Measurements from ENCODE around the gene GSDMA. TPM values are rescaled to one million over a fixed set of nuclear protein-coding genes. Genes with fewer than 3 reads are reported as not detected.
A peak's percentile ranks its signal among the peaks of the same experiment; 100 is the strongest.

Gene GSDMA
- total RNA-seq, 2 experiments from 2014 or later, result 0.26 TPM; not detected in 1

DNA sequence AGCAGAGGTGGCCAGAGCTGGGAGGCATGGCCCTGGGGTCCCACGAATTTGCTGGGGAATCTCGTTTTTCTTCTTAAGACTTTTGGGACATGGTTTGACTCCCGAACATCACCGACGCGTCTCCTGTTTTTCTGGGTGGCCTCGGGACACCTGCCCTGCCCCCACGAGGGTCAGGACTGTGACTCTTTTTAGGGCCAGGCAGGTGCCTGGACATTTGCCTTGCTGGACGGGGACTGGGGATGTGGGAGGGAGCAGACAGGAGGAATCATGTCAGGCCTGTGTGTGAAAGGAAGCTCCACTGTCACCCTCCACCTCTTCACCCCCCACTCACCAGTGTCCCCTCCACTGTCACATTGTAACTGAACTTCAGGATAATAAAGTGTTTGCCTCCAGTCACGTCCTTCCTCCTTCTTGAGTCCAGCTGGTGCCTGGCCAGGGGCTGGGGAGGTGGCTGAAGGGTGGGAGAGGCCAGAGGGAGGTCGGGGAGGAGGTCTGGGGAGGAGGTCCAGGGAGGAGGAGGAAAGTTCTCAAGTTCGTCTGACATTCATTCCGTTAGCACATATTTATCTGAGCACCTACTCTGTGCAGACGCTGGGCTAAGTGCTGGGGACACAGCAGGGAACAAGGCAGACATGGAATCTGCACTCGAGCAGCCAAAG is 54.7 kb downstream of the GSDMA start:
- Mint-ChIP-seq H3K27ac (no peak overlapping the region), H3K36me3 (peaks cover 3% of the 10 kb centered on the region), H3K9me3 (no peaks in the 10 kb centered on the region), H3K27me3 (peaks cover 5% of the 10 kb centered on the region), H3K4me1 (peaks cover 8% of the 10 kb centered on the region), H3K4me3 (no peak overlapping the region)
- POLR2A ChIA-PET, result no interaction called here
- ATAC-seq (ENCODE audit: low read depth) (no peak), DNase-seq (no peak)

DNA sequence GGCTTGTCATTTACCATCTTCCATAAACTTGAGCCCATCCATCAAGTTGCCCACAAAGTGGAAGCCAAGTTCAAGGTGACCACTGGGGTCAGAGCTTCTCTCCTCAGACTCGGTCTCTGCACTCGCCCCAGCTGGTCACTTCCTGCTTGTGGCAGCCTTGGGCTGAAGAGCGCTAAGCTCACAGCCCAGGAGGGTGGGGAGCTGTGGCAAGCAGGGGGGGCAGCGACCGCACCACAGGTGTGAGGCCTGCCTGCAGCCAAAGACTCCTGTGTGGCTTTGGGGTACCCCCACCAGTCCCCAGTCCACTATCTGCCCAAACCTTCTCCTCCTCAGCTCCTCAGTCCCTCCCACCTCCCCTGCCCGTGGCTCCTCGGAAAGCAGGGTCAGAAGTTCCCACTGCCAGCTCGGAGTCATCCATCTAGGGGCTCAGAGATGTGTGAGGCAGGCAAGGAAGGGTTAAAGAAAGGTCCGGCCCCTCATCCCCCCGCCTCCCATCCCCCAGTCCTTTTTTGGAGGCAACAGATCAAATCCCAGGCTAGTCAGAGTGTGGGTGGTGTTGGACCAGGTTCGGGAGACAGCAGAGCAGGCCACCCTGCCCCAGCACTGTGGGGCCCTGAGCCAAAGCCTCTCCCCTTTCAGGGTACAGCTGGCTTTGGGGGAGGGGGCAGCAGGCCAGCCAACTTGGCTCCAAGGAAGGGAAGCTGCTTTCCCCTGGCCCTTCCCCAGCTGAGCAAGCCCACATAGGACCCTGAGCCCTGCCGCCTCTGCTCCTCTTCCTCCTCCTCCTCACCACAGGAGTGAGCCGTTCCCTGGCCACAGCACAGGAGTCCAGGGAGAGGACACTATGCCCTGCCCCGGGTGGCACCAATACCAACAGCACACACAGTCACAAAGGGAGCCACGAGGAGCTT is 55.7 kb downstream of the GSDMA start:
- DNase-seq (no peak), ATAC-seq (ENCODE audit: low read depth) (no peak)
- peaks cover 3% of the 10 kb centered on the region for H3K36me3 Mint-ChIP-seq
- H3K9me3 Mint-ChIP-seq, result no peaks in the 10 kb centered on the region
- H3K4me3 Mint-ChIP-seq, result no peak overlapping the region
- POLR2A ChIA-PET, result no interaction called here
- peaks cover 5% of the 10 kb centered on the region for H3K27me3 Mint-ChIP-seq
- H3K27ac Mint-ChIP-seq, result no peak overlapping the region
- H3K4me1 Mint-ChIP-seq, result peaks cover 6% of the 10 kb centered on the region

DNA sequence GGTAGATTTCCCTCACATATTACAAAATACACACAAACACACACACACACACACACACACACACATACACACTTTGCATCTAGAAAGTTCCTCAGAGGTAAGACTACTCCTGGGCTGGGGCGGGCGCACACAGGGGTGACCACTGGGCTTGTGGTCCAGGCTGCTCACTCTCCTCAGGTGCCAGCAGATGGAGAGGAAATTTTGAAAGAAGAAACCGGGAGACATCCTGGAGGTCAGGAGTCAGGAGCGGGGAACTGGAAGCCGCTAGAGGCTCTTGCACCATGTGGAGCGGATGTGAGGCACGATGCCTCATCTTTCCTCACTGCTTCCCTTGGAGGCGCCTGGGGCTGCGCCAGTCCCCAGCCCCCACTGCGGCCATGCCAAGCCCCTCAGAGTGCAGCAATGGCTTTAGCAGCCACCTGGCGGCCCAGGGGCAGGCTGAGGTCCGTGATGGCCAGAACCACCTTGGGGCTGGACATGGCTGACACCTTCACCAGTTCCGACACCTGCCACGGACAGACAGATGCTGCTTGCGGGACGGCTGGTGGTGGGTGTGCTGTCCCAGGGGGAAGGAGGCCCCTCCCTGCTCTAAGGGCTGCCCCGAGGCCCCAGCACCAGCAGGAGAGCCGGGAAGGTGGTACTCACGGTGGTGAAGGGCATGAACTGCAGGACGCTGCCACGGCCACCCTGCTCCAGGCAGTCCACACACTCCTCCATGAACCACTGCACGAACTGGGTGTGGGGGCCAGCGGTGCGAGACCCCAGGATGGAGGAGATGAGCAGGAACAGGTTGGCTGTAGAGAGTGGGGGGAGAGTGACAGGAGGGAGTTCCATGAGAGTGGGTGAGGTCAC is 56.6 kb downstream of the GSDMA start:
- Mint-ChIP-seq H3K4me1 (no peaks in the 10 kb centered on the region), H3K27ac (no peak overlapping the region), H3K9me3 (no peaks in the 10 kb centered on the region), H3K27me3 (no peaks in the 10 kb centered on the region), H3K36me3 (peaks cover 3% of the 10 kb centered on the region), H3K4me3 (no peak overlapping the region)
- POLR2A ChIA-PET, result no interaction called here
- ATAC-seq (ENCODE audit: low read depth) (no peak), DNase-seq (no peak)

DNA sequence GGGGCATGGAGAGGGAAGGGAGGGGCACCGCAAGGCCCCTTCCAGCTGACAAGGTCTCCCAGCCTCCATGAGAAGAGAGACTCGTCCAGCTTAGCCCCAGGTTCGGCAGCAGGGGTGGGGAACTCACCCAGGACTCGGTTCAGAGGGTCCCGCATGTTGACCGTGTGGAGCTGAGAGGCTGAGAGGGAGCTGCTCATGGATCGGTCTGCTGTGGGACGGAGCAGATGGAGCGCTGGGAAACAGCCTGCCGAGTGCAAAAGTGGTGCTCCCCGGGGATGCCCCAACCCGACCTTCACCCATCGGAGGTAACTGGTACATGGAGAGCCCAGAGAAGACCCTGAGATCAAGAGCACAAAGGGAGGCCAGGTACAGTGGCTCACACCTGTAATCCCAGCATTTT is 57.3 kb downstream of the GSDMA start:
- Mint-ChIP-seq H3K27me3 (no peaks in the 10 kb centered on the region), H3K36me3 (peaks cover 6% of the 10 kb centered on the region), H3K4me1 (peaks cover under 1% of the 10 kb centered on the region), H3K27ac (no peak overlapping the region), H3K9me3 (no peaks in the 10 kb centered on the region), H3K4me3 (no peak overlapping the region)
- POLR2A ChIA-PET, result no interaction called here
- ATAC-seq (ENCODE audit: low read depth) (no peak), DNase-seq (no peak)

DNA sequence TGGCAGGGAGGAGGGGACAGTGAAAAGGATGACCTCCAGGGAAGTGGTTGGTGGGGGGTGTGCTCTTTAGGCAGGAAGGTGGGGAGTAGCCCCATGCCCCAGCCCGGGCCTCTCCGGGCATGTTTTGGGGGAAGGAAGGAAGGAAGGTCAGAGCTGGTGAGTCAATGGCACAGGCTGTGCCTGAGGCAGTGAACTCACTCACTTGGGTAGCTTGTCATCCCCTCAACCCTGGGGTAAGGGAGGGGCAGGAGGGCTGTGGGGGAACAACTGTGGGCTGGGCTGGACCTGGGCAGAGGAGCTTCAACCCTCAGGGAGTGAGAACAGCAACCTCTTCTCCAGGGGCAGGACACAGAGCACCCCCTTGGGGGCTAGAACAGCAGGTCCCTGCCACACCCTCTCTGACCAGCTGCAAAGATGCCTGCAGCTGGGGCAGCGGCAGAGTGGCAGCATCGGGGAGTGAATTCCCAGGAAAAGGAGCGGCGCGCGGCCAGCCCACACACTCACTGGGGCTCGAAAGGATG is 58.7 kb downstream of the GSDMA start:
- no peak for DNase-seq
- POLR2A ChIA-PET, result interaction anchor here (0.6 to 0.9 kb wide), 2 partner anchors 41 to 266 kb away, joined by 3 to 5 read pairs; partner anchors contain the start of gene PSMD3

DNA sequence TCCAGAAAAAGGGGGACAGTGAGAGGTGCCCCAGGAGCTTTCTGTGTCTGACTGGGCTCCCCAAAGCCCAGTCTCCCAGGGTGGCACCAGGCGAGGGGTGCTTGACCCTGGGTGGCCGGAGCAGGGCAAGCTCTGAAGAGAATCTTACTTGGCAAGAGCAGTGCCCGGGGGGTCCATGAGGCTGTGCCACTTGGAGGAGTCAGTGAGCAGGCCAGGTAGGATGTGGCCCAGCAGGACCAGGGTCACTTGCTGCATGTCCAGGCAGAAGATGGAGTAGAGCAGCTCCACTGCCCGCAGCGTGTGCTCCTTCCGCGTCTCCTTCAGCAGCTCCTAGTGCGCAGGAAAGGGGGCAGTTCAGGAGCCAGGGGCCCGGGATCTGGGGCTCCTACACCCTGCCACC is 59.7 kb downstream of the GSDMA start:
- no peaks in the 10 kb centered on the region for H3K27me3 Mint-ChIP-seq
- no peak for ATAC-seq (ENCODE audit: low read depth)
- DNase-seq, result no peak
- no peak overlapping the region for H3K4me3 Mint-ChIP-seq
- no peaks in the 10 kb centered on the region for H3K9me3 Mint-ChIP-seq
- POLR2A ChIA-PET, result interaction anchor here (0.9 kb wide), 1 partner anchor 42 kb away, joined by 5 read pairs; the partner anchor contains the start of gene PSMD3
- H3K27ac Mint-ChIP-seq, result no peak overlapping the region
- peaks cover 16% of the 10 kb centered on the region for H3K36me3 Mint-ChIP-seq
- H3K4me1 Mint-ChIP-seq, result peaks cover 18% of the 10 kb centered on the region

More for the DNA sequence above, 58.7 kb downstream of the GSDMA start:
- Mint-ChIP-seq H3K4me1 (peaks cover 14% of the 10 kb centered on the region), H3K4me3 (no peak overlapping the region), H3K27ac (peak overlapping the region; percentile 40), H3K9me3 (no peaks in the 10 kb centered on the region), H3K36me3 (peaks cover 16% of the 10 kb centered on the region), H3K27me3 (no peaks in the 10 kb centered on the region)
- ATAC-seq (ENCODE audit: low read depth), result no peak

DNA sequence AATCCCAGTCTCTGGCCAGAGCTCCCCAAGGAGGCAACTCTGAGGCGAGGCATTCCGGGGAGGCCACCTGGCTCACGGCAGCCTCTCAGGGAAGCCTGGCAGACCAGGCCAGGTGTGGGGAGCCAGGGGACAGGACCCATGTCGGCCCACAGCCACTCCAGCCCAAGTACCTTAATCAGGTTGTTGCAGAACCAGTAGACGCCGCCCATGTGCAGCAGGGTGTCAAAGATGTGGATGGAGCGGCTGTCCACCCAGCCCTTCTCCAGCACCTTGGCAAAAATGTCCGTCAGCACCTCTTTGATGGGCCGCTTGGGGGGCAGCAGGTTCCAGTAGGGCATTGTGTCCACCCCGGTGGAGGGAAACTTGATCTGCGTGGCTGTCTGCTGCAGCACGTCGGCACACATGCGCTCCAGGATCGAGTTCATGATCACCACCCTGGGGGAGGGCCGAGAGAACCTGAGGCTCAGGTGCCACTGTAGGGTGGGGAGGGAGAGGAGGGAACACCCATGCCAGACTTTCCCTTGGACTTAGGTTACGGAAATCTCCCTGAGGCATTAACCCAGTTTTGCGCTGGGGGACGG is 60.2 kb downstream of the GSDMA start:
- H3K9me3 Mint-ChIP-seq, result no peaks in the 10 kb centered on the region
- DNase-seq (no peak), ATAC-seq (ENCODE audit: low read depth) (no peak)
- H3K36me3 Mint-ChIP-seq, result peaks cover 16% of the 10 kb centered on the region
- H3K4me3 Mint-ChIP-seq, result no peak overlapping the region
- peaks cover 18% of the 10 kb centered on the region for H3K4me1 Mint-ChIP-seq
- H3K27ac Mint-ChIP-seq, result no peak overlapping the region
- no peaks in the 10 kb centered on the region for H3K27me3 Mint-ChIP-seq
- POLR2A ChIA-PET, result no interaction called here

DNA sequence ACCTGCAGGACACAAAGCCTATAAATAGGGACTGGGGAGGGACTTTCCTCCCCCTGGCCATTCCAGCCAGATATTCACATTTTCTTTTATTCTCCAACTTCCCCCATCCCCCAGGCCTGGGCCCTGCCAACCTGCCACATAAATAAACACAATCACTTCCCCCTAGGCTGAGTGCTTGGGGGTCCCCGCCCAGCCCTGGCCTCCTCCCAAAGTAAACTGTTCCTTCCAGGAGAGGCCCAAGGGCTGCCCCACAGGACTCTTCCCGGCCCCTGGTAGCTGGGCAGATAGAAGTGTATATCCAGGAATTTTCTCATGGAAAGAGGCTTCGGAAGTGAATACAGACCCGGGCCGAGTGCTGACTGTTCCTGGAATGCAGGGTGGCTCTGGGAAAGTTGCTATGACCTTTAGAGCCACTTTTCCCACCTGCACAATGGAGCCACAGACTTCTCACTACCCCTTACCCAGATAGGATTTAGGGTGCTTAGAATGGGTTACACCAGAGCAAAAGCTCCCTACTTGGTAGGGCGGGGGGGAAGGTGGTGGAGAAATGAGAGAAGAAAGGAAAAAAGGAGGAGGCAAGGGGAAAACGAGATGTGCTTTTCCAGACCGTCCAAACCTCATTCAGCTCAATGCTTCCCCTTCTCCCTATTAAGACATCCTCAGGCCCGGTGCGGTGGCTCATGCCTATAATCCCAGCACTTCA is 60.9 kb downstream of the GSDMA start:
- Mint-ChIP-seq H3K4me1 (peaks cover 18% of the 10 kb centered on the region), H3K36me3 (peaks cover 20% of the 10 kb centered on the region), H3K4me3 (no peak overlapping the region), H3K27ac (no peak overlapping the region), H3K9me3 (no peaks in the 10 kb centered on the region), H3K27me3 (no peaks in the 10 kb centered on the region)
- POLR2A ChIA-PET, result no interaction called here
- DNase-seq (no peak), ATAC-seq (ENCODE audit: low read depth) (no peak)

DNA sequence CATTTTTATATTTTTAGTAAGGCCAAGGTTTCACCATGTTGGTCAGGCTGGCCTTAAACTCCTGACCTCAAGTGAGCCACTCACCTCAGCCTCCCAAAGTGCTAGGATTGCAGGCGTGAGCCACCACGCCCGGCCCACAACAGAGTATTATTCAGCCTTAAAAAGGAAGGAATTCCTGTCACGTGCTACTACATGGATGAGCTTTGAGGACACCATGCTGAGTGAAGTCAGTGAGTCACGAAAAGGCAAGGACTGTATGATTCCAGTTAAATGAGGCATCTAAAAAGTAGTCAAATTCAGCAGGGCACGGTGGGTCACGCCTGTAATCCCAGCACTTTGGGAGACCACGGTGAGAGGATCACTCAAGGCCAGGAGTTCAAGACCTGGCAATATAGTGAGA is 62.1 kb downstream of the GSDMA start:
- Mint-ChIP-seq H3K4me3 (no peak overlapping the region), H3K9me3 (no peaks in the 10 kb centered on the region), H3K4me1 (peaks cover 18% of the 10 kb centered on the region), H3K27ac (no peak overlapping the region), H3K27me3 (no peaks in the 10 kb centered on the region), H3K36me3 (peaks cover 26% of the 10 kb centered on the region)
- DNase-seq, result no peak
- ATAC-seq (ENCODE audit: low read depth), result no peak
- POLR2A ChIA-PET, result no interaction called here

DNA sequence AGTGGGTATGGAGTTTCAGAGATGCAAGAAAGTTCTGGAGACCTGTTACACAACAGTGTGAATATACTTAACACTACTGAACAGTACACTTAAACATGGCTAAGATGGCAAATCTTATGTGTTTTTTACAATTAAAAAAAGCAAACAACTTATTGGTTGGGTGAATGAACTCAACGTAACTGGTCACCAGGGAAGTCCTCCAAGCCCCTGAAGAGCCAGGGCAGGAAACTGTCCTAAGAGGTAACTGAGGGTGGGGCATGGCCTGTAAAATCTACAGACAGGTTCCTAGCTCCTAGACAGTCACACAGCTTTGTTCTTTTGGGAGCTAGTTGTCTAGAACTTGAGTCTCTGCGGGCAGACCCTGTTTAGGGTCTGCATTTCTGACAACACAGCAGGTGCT is 62.8 kb downstream of the GSDMA start:
- Mint-ChIP-seq H3K4me3 (peak overlapping the region; percentile 55), H3K27me3 (no peaks in the 10 kb centered on the region), H3K27ac (peak overlapping the region; percentile 66), H3K36me3 (peaks cover 26% of the 10 kb centered on the region), H3K4me1 (peaks cover 18% of the 10 kb centered on the region), H3K9me3 (no peaks in the 10 kb centered on the region)
- DNase-seq (no peak), ATAC-seq (ENCODE audit: low read depth) (no peak)
- POLR2A ChIA-PET, result no interaction called here

DNA sequence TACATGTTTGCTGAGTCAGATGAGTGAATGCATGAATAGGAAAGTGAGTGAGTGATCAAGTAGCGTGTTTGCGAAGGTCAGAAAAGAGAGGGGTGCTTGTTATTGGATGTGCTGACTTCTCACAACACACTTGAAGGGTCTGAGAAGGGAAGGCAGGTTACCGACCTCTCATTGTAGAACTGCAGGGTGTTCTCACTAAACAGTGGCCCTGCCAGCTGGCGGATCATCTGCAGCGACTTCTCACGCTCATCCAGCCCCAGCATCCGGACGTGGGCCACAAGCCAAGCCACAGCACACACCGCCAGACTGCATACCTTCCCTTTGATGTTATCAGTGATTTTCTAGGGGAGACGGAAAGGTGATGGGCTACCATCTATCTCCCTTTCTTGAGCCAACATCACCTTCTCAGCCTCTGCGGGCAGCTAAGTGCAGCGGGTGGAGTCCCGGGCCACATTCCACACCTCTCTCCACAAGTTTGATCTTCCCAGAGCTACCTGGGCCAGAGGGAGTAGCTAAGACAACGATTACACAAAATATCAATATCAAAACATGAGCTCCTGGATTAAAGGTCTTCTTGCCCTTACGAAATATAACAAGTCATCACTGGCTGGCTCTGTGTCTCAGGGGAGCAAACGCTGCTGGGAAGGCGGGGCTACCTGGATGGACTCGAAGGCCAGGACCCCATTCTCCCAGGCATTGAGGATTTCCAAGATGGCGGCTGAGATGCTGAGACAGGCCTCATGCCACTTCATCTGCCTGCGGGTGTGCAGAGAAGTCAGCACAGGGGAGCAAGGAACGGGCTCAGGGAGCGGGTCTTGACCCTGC is 63.4 kb downstream of the GSDMA start:
- H3K4me1 Mint-ChIP-seq, result peaks cover 18% of the 10 kb centered on the region
- H3K36me3 Mint-ChIP-seq, result peaks cover 25% of the 10 kb centered on the region
- H3K9me3 Mint-ChIP-seq, result no peaks in the 10 kb centered on the region
- peak overlapping the region; percentile 66 for H3K27ac Mint-ChIP-seq
- POLR2A ChIA-PET, result interaction anchor here (1.2 kb wide), 1 partner anchor 28 kb away, joined by 4 read pairs; the partner anchor contains the start of gene MED24
- DNase-seq (peak; percentile 68), ATAC-seq (ENCODE audit: low read depth) (peak; percentile 59)
- H3K4me3 Mint-ChIP-seq, result peak overlapping the region; percentile 55
- H3K27me3 Mint-ChIP-seq, result no peaks in the 10 kb centered on the region

Data from activated naive CD8-positive, alpha-beta T cell treated with anti-CD3 and anti-CD28 coated beads, Interleukin-2, amount 10 ng/mL, durations not matched to agents 7 days and 5 days (primary cell).